ENCODE results near the gene LRRC37B.
"Not testable (repeated sequence)": the region's sequence is repeated elsewhere in the genome, so short reads cannot be mapped to it uniquely, and the experiment has no call there.

The LRRC37B gene

DNA sequence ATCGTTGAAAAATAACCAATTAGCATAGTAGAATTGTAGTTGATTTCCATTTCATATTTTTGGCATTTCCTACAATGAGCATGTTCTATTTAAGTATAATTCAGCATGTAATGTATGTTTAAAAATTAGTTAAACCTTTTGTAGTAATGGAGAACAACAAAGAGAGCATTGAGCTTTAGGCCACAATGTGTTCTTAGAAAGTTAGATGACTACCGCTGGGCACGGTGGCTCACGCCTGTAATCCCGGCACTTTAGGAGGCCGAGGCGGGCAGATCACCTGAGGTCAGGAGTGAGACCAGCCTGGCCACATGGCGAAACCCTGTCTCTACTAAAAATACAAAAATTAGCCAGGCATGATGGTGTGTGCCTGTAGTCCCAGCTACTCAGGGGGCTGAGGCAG, 93.1 kb downstream of the LRRC37B start:
- not testable (repeated sequence) for DNase-seq

DNA sequence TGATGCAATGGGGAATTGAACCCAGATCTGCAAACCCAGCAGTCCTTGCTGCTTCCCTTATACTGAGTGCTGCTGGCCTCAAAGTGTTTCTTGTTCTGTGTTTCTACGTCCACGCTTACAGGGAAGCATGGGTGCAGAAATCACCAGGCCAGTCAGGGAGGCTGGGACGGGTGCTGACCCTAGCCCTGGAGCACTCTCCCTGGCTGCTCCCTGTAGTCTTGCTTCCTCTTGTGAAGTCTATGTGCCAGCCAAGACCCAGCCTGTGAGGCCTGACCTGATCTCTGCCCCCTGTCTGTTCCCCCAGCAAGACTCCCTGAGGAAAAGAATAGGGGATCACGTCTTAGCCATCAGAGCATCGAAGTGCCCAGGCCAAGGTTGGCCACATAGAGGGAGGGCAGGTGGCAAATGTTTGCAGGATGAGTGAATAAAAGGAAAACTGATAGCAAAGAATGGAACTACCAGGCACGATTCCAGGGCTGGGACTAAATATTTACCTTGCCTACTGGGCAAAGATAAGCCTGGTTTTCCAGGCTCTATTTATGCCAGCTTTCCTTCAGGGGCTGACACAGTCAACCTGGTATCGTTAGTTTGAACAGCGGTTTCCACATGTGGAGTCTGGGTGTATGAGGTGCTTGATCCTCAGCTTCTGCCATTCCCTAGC, 93.9 kb downstream of the LRRC37B start:
- DNase-seq: peak; percentile 47

DNA sequence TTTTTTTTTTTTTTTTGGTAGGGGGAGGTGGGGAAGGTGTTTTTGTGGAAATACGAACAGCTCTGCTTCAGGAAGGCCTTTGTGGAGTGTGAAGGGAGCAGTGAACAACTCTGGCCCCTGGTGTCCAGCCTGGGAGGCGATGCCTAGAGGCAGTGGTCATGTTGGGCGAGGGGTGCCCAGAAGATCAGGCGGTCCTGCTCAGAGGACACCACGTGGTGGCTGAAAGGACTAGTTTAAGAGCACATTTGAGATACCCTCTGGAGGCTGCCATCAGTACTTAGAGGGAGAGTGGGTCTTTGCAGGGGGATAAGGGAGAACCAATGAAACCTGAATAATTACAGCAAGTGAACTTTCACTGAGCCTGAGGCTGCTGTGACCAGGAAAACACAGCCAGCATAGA, 95.0 kb downstream of the LRRC37B start:
- no peak for DNase-seq

DNA sequence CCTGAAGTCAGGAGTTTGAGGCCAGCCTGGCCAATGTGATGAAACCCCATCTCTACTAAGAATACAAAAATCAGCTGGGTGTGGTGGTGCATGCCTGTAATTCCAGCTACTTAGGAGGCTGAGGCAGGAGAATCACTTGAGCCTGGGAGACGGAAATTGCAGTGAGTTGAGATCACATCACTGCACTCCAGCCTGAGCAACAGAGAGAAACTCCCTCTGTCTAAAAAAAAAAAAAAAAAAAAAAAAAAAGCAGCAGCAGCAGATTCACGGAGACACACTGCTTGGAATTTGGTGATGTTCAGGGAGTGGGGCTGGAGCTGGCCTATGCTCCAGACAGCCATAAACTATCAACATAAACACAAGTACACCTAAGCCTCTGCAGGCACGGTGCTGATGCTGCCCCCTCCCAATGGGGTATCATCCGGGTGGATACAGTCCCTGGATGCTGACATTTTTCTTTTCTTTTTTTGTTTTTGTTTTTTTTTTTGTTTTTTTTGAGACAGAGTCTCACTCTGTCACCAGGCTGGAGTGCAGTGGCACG, 95.5 kb downstream of the LRRC37B start:
- peak; percentile 9 for DNase-seq

All from NCI-H2171 treated with DMSO at 0.1 percent for 48 hours (cell line).